HepG2 (cell line): ENCODE measurements around the gene SLC25A47. TPM values are rescaled to one million over a fixed set of nuclear protein-coding genes. Genes with fewer than 3 reads are reported as not detected.

Experiments
- ATF4 ChIP-seq, 2 experiments: fragments of 450-650 bp in 1 of 2; sonication (generic) in 1 of 2; formaldehyde crosslinking; IDR thresholded peaks; 2 replicates each; pipeline versions ENCODE4 v1.5.0 to v1.8.0; 2020 to 2022; ENCODE audit warnings: mild to moderate bottlenecking in 1 of 2, missing genetic modification reagents in 1 of 2
- ATF5 ChIP-seq: sonication (generic); formaldehyde crosslinking; IDR thresholded peaks from 2 replicates; pipeline ENCODE4 v1.4.0; 2020; ENCODE audit warnings: mild to moderate bottlenecking, low read depth, missing genetic modification reagents
- KAT7 ChIP-seq: IDR thresholded peaks from 2 replicates; pipeline ENCODE4 v1.6.1; 2018; ENCODE audit warnings: borderline replicate concordance, missing compliant biosample characterization
- MED1 ChIP-seq: sonication (generic); formaldehyde crosslinking; IDR thresholded peaks from 2 replicates; pipeline ENCODE4 v1.4.0; 2020; ENCODE audit warnings: missing genetic modification reagents
- RBM39 ChIP-seq: fragments of 200-400 bp; formaldehyde crosslinking; IDR thresholded peaks from one replicate; pipeline ENCODE4 v1.6.1; 2018; ENCODE audit warnings: antibody characterized with exemption, mild to moderate bottlenecking, low read depth, low read length; ENCODE audit not compliant: poor library complexity, severe bottlenecking
- SAP130 ChIP-seq: IDR thresholded peaks from 2 replicates; pipeline ENCODE4 v1.6.1; 2016; ENCODE audit warnings: low read depth
- SKIL ChIP-seq: sonication (generic); formaldehyde crosslinking; IDR thresholded peaks from 2 replicates; pipeline ENCODE4 v1.8.0; 2022; ENCODE audit warnings: missing genetic modification reagents, mild to moderate bottlenecking, moderate library complexity, borderline replicate concordance
- SNAPC4 ChIP-seq: sonication (generic); formaldehyde crosslinking; IDR thresholded peaks from 2 replicates; pipeline ENCODE4 v1.4.0; 2020; ENCODE audit warnings: mild to moderate bottlenecking, missing genetic modification reagents
- SRSF1 ChIP-seq: fragments of 200-400 bp; formaldehyde crosslinking; optimal IDR thresholded peaks from 2 replicates; pipeline ENCODE3; 2017; ENCODE audit warnings: mild to moderate bottlenecking, low read depth, low read length, moderate library complexity
- TFDP1 ChIP-seq: IDR thresholded peaks from 2 replicates; pipeline ENCODE4 v1.6.1; 2016; ENCODE audit warnings: missing compliant biosample characterization, missing genetic modification reagents, borderline replicate concordance
- ZNF232 ChIP-seq: sonication (generic); formaldehyde crosslinking; IDR thresholded peaks from 2 replicates; pipeline ENCODE4 v1.4.0; 2020; ENCODE audit warnings: missing genetic modification reagents, borderline replicate concordance
- ZNF282 ChIP-seq: fragments of 450-650 bp; IDR thresholded peaks from 2 replicates; pipeline ENCODE4 v1.6.1; 2018; ENCODE audit not compliant: partially characterized antibody
- ZNF331 ChIP-seq: sonication (generic); formaldehyde crosslinking; IDR thresholded peaks from 2 replicates; pipeline ENCODE4 v1.4.0; 2020; ENCODE audit warnings: missing genetic modification reagents
- ZNF558 ChIP-seq: sonication (generic); formaldehyde crosslinking; IDR thresholded peaks from 2 replicates; pipeline ENCODE4 v1.9.0; 2022; ENCODE audit warnings: mild to moderate bottlenecking, missing genetic modification reagents, borderline replicate concordance
- ZNF775 ChIP-seq: sonication (generic); formaldehyde crosslinking; IDR thresholded peaks from 2 replicates; pipeline ENCODE4 v1.4.0; 2020; ENCODE audit warnings: missing genetic modification reagents, mild to moderate bottlenecking, moderate library complexity, borderline replicate concordance
- ZNF792 ChIP-seq: IDR thresholded peaks from 2 replicates; pipeline ENCODE4 v1.6.1; 2016
- polyA plus RNA-seq, 8 experiments: library from polyadenylated mRNA; depleted of rRNA in 3 of 8; stranded (reverse) in 7 of 8; unstranded in 1 of 8; fragments of >200 nt; fragmentation: Illumina TruSeq in 4 of 8; extraction: Trizol in 4 of 8; gene quantifications; 2 replicates each; pipeline versions ENCODE4 v1.2.1 to v1.2.3, GENCODE V29; 2011 to 2016; ENCODE audit warnings: low read depth in 4 of 8, missing spikeins in 1 of 8, mixed read lengths in 1 of 8; ENCODE audit not compliant: insufficient read depth in 1 of 8
- total RNA-seq, 5 experiments: library from RNA; depleted of rRNA; stranded (reverse); fragments of >200 nt; fragmentation: Illumina TruSeq; extraction: Trizol; gene quantifications; 2 replicates each; pipeline ENCODE4 v1.2.3, GENCODE V29; 2016; ENCODE audit warnings: low read depth in 1 of 5

Gene SLC25A47
- total and polyA plus RNA-seq, 2 of the 13 experiments (the other 11 are each of a cell fraction or from before 2014, with no cell fraction given) = 1.0 to 1.7 TPM

GRCh38 chr14:100306101-100306997 is 16.8 kb upstream of the SLC25A47 start, which contains the start of gene SLC25A29 (continued):
- no peak for TF ChIP-seq SNAPC4
- peak; percentile 78; the same call in 1 of the 2 replicates for TF ChIP-seq TFDP1
- TF ChIP-seq MED1 = peak; percentile 20; the same call in 1 of the 2 replicates
- 0 out of 2 replicates have a peak, but pooled peaks have one; percentile 13 for TF ChIP-seq SKIL (CRISPR knock-in tag)
- no peak; the same call in 1 of the 2 replicates for TF ChIP-seq KAT7 (CRISPR knock-in tag)
- no peak for TF ChIP-seq ATF5 (CRISPR knock-in tag)
- peak; percentile 46; the same call in 1 of the 2 replicates for TF ChIP-seq ZNF232 (CRISPR knock-in tag)
- 0 out of 4 replicates have a peak, but pooled peaks of 1 of the 2 experiments have one; percentile 41 for TF ChIP-seq ATF4 (CRISPR knock-in tag; IDR thresholded peaks at IDR 0.05)
- TF ChIP-seq ZNF792 (CRISPR knock-in tag) = no peak
- peak; percentile 5 for TF ChIP-seq RBM39
- no peak for TF ChIP-seq ZNF558 (CRISPR knock-in tag)
- peak; percentile 52 for TF ChIP-seq SRSF1
- no peak for TF ChIP-seq ZNF775 (CRISPR knock-in tag)
- TF ChIP-seq SAP130 (CRISPR knock-in tag) = peak; percentile 67
- peak; percentile 40; the same call in 1 of the 2 replicates for TF ChIP-seq ZNF331 (CRISPR knock-in tag)
- no peak for TF ChIP-seq ZNF282
